Esophagus muscularis mucosa (tissue), 4 donors: ENCODE results near the gene SPCS2. TPM values are rescaled to one million over a fixed set of nuclear protein-coding genes. Genes with fewer than 3 reads are reported as not detected.
"Not testable (repeated sequence)": the region's sequence is repeated elsewhere in the genome, so short reads cannot be mapped to it uniquely, and the experiment has no call there.

Experiments
- DNase-seq: peaks from one replicate; pipeline ENCODE4 v3.0.0-alpha.2; 2017; ENCODE audit errors: extremely low spot score
- H3K27ac ChIP-seq, 4 donors: fragments of 200-600 bp; sonication (generic); replicated peaks in 1 of 4; 1 replicate in 3 of 4; 2 replicates in 1 of 4; pipeline ENCODE4 v1.5.1; 2016 to 2019; ENCODE audit warnings: mild to moderate bottlenecking in 1 of 4
- H3K27me3 ChIP-seq, 4 donors: fragments of 200-600 bp; sonication (generic); one replicate each; pipeline versions ENCODE4 v1.5.1 to v1.6.0; 2016 to 2019
- H3K36me3 ChIP-seq, 4 donors: fragments of 200-600 bp; sonication (generic); one replicate each; pipeline ENCODE4 v1.5.1; 2016 to 2019
- H3K4me1 ChIP-seq, 4 donors: fragments of 200-600 bp; sonication (generic); one replicate each; pipeline ENCODE4 v1.5.1; 2016 to 2019
- H3K4me3 ChIP-seq, 4 donors: fragments of 200-600 bp; sonication (generic); 1 replicate in 2 of 4; 2 replicates in 2 of 4; pipeline ENCODE4 v1.5.1; 2016 to 2019; ENCODE audit warnings: mild to moderate bottlenecking in 4 of 4, moderate library complexity in 1 of 4
- H3K9me3 ChIP-seq, 4 donors: fragments of 200-600 bp; sonication (generic); 1 replicate in 3 of 4; 2 replicates in 1 of 4; pipeline ENCODE4 v1.5.1; 2016 to 2019
- EP300 ChIP-seq: sonication (generic); formaldehyde crosslinking; IDR thresholded peaks from one replicate; pipeline ENCODE4 v1.6.1; 2017; ENCODE audit warnings: antibody characterized with exemption
- POLR2A ChIP-seq: fragments of 450-650 bp; IDR thresholded peaks from one replicate; pipeline ENCODE4 v1.6.1; 2017; ENCODE audit warnings: antibody characterized with exemption, moderate library complexity, mild to moderate bottlenecking, low read depth
- POLR2AphosphoS5 ChIP-seq, 2 donors: sonication (generic); formaldehyde crosslinking; IDR thresholded peaks; one replicate each; pipeline ENCODE4 v1.6.1; 2017; ENCODE audit warnings: antibody characterized with exemption in 2 of 2
- WGBS: methylation state at CpG from one replicate; pipeline ENCODE4 v1.1.5; 2018; 5-methylcytosine and 5-hydroxymethylcytosine counted together
- intact Hi-C: fragments of 100-400 bp; cut with DNase I; formaldehyde crosslinking; loops from one replicate; pipeline ENCODE4 v1.15.1; 2023
- total RNA-seq, 4 donors: library from RNA; depleted of rRNA; stranded (reverse); fragments of >200 nt; gene quantifications; one replicate each; pipeline versions ENCODE4 v1.1.0 to v1.2.1, GENCODE V29; 2016
- TF ChIP-seq, protein P1 (sequence below), 3 experiments: fragments of 200-600 bp in 2 of 3; fragments of 450-650 bp in 1 of 3; sonication (generic) in 2 of 3; IDR thresholded peaks; one replicate each; pipeline ENCODE4 v1.5.1; 2017 to 2019; ENCODE audit warnings: antibody characterized with exemption in 3 of 3, mild to moderate bottlenecking in 2 of 3, moderate library complexity in 1 of 3

Gene SPCS2
- total RNA-seq, 4 donors from 2014 or later = 23.6 to 98.7 (median 28.6) TPM

DNA sequence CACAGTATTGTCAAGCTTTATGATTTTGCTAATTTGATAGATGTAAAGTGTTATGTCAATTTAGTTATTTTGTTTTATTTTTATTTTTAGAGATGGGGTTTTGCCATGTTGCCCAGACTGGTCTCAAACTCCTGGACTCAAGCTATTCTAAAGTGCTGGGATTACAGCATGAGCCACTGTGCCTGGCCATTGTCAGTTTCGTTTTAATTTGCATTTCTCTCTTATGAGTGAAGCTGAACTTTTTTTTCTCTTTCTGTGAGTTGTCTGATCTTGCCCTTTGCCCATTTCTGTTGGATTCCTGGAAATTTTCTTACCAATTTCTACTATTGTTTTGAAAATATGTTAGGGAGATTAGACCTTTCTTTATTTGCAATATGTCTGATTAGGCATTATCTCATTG is 55.1 kb downstream of the SPCS2 start:
- Histone ChIP-seq H3K9me3 (no peaks in the 10 kb centered on the region), H3K36me3 (peaks cover 9 to 34% (median 27%) of the 10 kb centered on the region in 4 donors), H3K4me1 (no peaks in the 10 kb centered on the region), H3K4me3 (no peak overlapping the region), H3K27ac (no peak overlapping the region), H3K27me3 (no peaks in the 10 kb centered on the region)
- TF ChIP-seq POLR2A (no peak), POLR2AphosphoS5 (IDR thresholded peaks at IDR 0.05) (no peak)
- TF ChIP-seq, protein P1, sequence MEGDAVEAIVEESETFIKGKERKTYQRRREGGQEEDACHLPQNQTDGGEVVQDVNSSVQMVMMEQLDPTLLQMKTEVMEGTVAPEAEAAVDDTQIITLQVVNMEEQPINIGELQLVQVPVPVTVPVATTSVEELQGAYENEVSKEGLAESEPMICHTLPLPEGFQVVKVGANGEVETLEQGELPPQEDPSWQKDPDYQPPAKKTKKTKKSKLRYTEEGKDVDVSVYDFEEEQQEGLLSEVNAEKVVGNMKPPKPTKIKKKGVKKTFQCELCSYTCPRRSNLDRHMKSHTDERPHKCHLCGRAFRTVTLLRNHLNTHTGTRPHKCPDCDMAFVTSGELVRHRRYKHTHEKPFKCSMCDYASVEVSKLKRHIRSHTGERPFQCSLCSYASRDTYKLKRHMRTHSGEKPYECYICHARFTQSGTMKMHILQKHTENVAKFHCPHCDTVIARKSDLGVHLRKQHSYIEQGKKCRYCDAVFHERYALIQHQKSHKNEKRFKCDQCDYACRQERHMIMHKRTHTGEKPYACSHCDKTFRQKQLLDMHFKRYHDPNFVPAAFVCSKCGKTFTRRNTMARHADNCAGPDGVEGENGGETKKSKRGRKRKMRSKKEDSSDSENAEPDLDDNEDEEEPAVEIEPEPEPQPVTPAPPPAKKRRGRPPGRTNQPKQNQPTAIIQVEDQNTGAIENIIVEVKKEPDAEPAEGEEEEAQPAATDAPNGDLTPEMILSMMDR (IDR thresholded peaks at IDR 0.05) = no peak
- intact Hi-C loops = no loop called here
- WGBS = 89% methylated on average over 1 of the region's 1 CpG
- no peak for DNase-seq

DNA sequence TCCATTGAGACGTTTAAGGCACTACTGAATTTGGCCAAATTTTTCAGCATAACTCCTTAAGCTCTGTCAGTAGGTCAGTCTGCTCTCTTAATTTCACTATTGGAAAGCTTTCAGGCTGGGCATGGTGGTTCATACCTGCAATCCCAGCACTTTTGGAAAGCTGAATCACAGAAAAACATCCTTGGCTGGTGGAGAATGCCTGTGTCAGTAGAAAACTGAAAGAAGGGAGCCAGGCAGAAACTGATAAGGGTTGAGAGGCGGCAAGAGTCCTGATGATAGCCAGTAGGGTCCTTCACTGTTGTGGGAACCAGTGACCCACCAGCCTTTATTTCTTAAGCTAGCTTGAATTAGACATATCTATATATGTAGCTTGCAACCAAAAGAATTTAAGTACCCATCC is 62.3 kb downstream of the SPCS2 start:
- Histone ChIP-seq H3K4me3 (no peak overlapping the region), H3K27ac (no peak overlapping the region), H3K27me3 (no peaks in the 10 kb centered on the region), H3K4me1 (peaks cover 0 to 5% (median 3%) of the 10 kb centered on the region in 4 donors), H3K36me3 (peaks cover 0 to 32% (median 19%) of the 10 kb centered on the region in 4 donors), H3K9me3 (no peaks in the 10 kb centered on the region)
- WGBS = 79% methylated on average over 2 of the region's 2 CpGs
- TF ChIP-seq EP300 = no peak
- TF ChIP-seq POLR2AphosphoS5 (IDR thresholded peaks at IDR 0.05) = no peak
- no peak for TF ChIP-seq POLR2A
- TF ChIP-seq, protein P1 (IDR thresholded peaks at IDR 0.05) = no peak
- intact Hi-C loops = no loop called here
- DNase-seq = no peak

DNA sequence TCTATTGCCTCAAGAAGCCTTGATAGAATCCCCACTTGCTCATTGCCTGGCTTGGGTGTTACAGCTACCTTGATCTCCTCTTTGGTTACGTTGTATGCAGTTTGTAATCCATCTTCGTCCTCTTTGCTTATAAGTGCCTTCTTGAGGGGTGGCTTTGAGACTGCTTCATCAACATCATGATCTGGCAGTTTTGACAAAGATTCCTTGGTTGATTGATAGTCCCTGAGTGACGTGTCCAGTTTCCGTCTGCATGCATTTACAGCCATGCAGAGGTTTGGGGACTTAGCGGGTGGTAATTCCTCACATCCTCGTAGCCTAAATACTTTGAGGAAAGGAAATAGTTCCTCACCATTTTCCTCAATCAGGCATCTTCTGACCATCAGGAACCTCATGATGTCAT is 62.8 kb downstream of the SPCS2 start:
- 93% methylated on average over 6 of the region's 6 CpGs for WGBS
- Histone ChIP-seq H3K27ac (no peak overlapping the region), H3K36me3 (peaks cover 0 to 27% (median 15%) of the 10 kb centered on the region in 4 donors), H3K9me3 (no peaks in the 10 kb centered on the region), H3K4me1 (peaks cover 0 to 5% (median 3%) of the 10 kb centered on the region in 4 donors), H3K4me3 (no peak overlapping the region), H3K27me3 (no peaks in the 10 kb centered on the region)
- intact Hi-C loops = no loop called here
- no peak for TF ChIP-seq POLR2AphosphoS5 (IDR thresholded peaks at IDR 0.05)
- no peak for TF ChIP-seq EP300
- TF ChIP-seq POLR2A = no peak
- TF ChIP-seq, protein P1 (IDR thresholded peaks at IDR 0.05) = no peak
- no peak for DNase-seq

DNA sequence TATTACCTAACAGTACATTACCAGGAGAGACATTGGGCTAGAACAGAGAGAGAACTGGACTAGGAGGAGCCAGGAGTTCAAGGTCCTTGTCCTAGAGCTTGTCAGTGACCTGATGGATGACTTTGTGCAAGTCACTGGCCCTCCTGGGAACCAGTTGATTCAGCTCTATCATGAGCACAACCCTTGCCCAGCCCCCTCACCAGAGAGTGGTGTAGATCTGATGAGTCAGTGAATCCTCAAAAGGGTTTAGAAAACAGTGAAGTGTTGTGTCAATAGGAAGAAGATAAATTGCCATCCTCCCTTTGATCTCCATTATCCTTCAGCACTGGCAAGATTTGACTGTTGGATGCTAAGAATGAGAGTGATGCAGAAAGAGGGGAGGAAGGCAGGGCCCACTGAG is 64.0 kb downstream of the SPCS2 start:
- no peak for DNase-seq
- Histone ChIP-seq H3K4me1 (peaks cover 0 to 5% (median 3%) of the 10 kb centered on the region in 4 donors), H3K4me3 (no peak overlapping the region), H3K36me3 (peaks cover 0 to 19% (median 9%) of the 10 kb centered on the region in 4 donors), H3K27ac (no peak overlapping the region), H3K27me3 (no peaks in the 10 kb centered on the region), H3K9me3 (no peaks in the 10 kb centered on the region)
- intact Hi-C loops = no loop called here
- TF ChIP-seq EP300 (no peak), POLR2AphosphoS5 (IDR thresholded peaks at IDR 0.05) (no peak), POLR2A (no peak)
- TF ChIP-seq, protein P1 (IDR thresholded peaks at IDR 0.05) = no peak

DNA sequence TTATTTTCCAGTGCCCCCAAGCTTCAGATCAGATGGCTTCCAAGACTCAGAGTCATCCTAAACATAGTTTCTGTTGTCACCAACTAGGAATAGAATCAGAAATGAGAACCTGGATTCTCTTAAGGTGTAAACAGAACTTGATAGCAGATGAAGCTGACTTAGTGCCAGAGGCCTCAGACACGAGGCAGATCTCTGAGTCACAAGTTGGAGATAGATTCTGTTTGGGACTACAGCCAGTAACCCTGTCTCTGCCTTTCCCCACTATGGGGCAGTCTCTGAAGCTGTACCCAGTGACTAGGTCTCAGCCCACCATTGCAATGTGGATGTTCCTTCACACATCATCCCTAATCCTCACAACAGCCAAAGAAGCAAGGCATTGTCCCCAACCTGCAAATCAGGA is 65.1 kb downstream of the SPCS2 start:
- Histone ChIP-seq H3K9me3 (no peaks in the 10 kb centered on the region), H3K36me3 (peaks cover 0 to 13% (median 5%) of the 10 kb centered on the region in 4 donors), H3K27me3 (no peaks in the 10 kb centered on the region), H3K4me1 (peaks cover 0 to 5% (median 3%) of the 10 kb centered on the region in 4 donors), H3K4me3 (no peak overlapping the region), H3K27ac (peak overlapping the region in 1 of 4 donors; percentile 34)
- TF ChIP-seq POLR2AphosphoS5 (IDR thresholded peaks at IDR 0.05) = no peak
- no peak for DNase-seq
- 11% methylated on average over 1 of the region's 1 CpG for WGBS
- intact Hi-C loops = no loop called here

DNA sequence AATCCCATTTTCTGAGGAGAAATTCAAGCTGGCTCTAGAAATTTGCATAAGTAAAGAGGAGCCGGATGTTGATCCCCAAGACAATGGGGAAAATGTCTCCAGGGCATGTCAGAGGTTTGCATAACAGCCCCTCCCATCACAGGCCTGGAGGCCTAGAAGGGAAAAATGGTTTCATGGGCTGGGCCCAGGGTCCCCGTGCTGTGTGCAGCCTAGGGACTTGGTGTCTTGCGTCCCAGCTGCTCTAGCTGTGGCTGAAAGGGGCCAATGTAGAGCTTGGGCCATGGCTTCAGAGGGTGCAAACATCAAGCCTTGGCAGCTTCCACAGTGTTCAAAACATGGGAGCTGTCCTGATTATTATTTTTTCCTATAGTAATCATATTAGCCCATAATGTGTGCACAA is 70.1 kb downstream of the SPCS2 start:
- intact Hi-C loops = not testable (repeated sequence)

DNA sequence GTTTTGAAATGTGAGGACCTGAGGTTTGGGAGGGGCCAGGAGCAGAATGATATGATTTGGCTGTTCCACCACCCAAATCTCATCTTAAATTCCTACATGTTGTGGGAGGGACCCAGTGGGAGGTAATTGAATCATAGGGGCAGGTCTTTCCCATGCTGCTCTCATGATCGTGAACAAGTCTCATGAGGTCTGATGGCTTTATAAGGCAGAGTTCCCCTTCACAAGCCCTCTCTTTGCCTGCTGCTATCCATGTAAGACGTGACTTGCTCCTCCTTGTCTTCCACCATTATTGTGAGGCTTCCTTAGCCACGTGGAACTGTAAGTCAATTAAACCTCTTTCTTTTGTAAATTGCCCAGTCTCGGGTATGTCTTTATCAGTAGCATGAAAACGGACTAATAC is 71.3 kb downstream of the SPCS2 start:
- H3K36me3 ChIP-seq, H3K27ac ChIP-seq, H3K27me3 ChIP-seq, H3K4me1 ChIP-seq, H3K9me3 ChIP-seq, DNase-seq, intact Hi-C loops, H3K4me3 ChIP-seq: not testable (repeated sequence)
- 85% methylated on average over 5 of the region's 5 CpGs for WGBS

More for the DNA sequence above, 70.1 kb downstream of the SPCS2 start:
- not testable (repeated sequence) for H3K4me1 ChIP-seq, H3K27me3 ChIP-seq, H3K4me3 ChIP-seq, H3K36me3 ChIP-seq, DNase-seq, H3K27ac ChIP-seq, H3K9me3 ChIP-seq
- 94% methylated on average over 3 of the region's 3 CpGs for WGBS
